ENCODE results near the gene JAM3. TPM values are rescaled to one million over a fixed set of nuclear protein-coding genes. Genes with fewer than 3 reads are reported as not detected.
"Not testable (repeated sequence)": the region's sequence is repeated elsewhere in the genome, so short reads cannot be mapped to it uniquely, and the experiment has no call there.

The JAM3 gene
- total RNA-seq, 1 donor from 2014 or later, result 101 TPM

- DNase-seq, result no peak
- no peak overlapping the region for H3K27ac Mint-ChIP-seq (ENCODE audit: unreplicated experiment)
Measured at GRCh38 chr11:134072844-134073243, 4.0 kb downstream of the JAM3 start.

GRCh38 chr11:134074346-134074745 lies 5.5 kb downstream of the JAM3 start:
- no peak for TF ChIP-seq CTCF (IDR thresholded peaks at IDR 0.05; ENCODE audit: partially characterized antibody, unreplicated experiment)
- H3K36me3 Mint-ChIP-seq (ENCODE audit: unreplicated experiment), result no peaks in the 10 kb centered on the region
- H3K4me1 Mint-ChIP-seq (ENCODE audit: low read depth, unreplicated experiment), result peaks cover 20% of the 10 kb centered on the region
- H3K27me3 Mint-ChIP-seq (ENCODE audit: unreplicated experiment), result peaks cover 1% of the 10 kb centered on the region
- H3K4me3 Mint-ChIP-seq (ENCODE audit: unreplicated experiment), result peak overlapping the region; percentile 61
- H3K9me3 Mint-ChIP-seq (ENCODE audit: unreplicated experiment), result peaks cover 4% of the 10 kb centered on the region
- DNase-seq, result no peak
- H3K27ac Mint-ChIP-seq (ENCODE audit: unreplicated experiment), result no peak overlapping the region

More at GRCh38 chr11:134072844-134073243, 4.0 kb downstream of the JAM3 start:
- H3K27me3 Mint-ChIP-seq (ENCODE audit: unreplicated experiment), result peaks cover 1% of the 10 kb centered on the region
- no peaks in the 10 kb centered on the region for H3K36me3 Mint-ChIP-seq (ENCODE audit: unreplicated experiment)
- peaks cover 4% of the 10 kb centered on the region for H3K9me3 Mint-ChIP-seq (ENCODE audit: unreplicated experiment)
- peaks cover 25% of the 10 kb centered on the region for H3K4me1 Mint-ChIP-seq (ENCODE audit: low read depth, unreplicated experiment)
- peak overlapping the region; percentile 37 for H3K4me3 Mint-ChIP-seq (ENCODE audit: unreplicated experiment)
- no peak for TF ChIP-seq CTCF (IDR thresholded peaks at IDR 0.05; ENCODE audit: partially characterized antibody, unreplicated experiment)

GRCh38 chr11:134074766-134075165 lies 5.9 kb downstream of the JAM3 start:
- Mint-ChIP-seq H3K4me3 (ENCODE audit: unreplicated experiment) (no peak overlapping the region), H3K9me3 (ENCODE audit: unreplicated experiment) (peaks cover 3% of the 10 kb centered on the region)

GRCh38 chr11:134079317-134079716 lies 10.4 kb downstream of the JAM3 start:
- Mint-ChIP-seq H3K27ac (ENCODE audit: unreplicated experiment) (no peak overlapping the region), H3K9me3 (ENCODE audit: unreplicated experiment) (peaks cover 6% of the 10 kb centered on the region), H3K4me3 (ENCODE audit: unreplicated experiment) (no peak overlapping the region), H3K36me3 (ENCODE audit: unreplicated experiment) (peaks cover 25% of the 10 kb centered on the region), H3K27me3 (ENCODE audit: unreplicated experiment) (no peaks in the 10 kb centered on the region), H3K4me1 (ENCODE audit: low read depth, unreplicated experiment) (peaks cover 7% of the 10 kb centered on the region)
- no peak for TF ChIP-seq CTCF (IDR thresholded peaks at IDR 0.05; ENCODE audit: partially characterized antibody, unreplicated experiment)
- DNase-seq, result no peak

More at GRCh38 chr11:134074766-134075165, 5.9 kb downstream of the JAM3 start:
- Mint-ChIP-seq H3K27ac (ENCODE audit: unreplicated experiment) (no peak overlapping the region), H3K27me3 (ENCODE audit: unreplicated experiment) (peaks cover 1% of the 10 kb centered on the region), H3K36me3 (ENCODE audit: unreplicated experiment) (no peaks in the 10 kb centered on the region), H3K4me1 (ENCODE audit: low read depth, unreplicated experiment) (peaks cover 20% of the 10 kb centered on the region)
- no peak for DNase-seq
- no peak for TF ChIP-seq CTCF (IDR thresholded peaks at IDR 0.05; ENCODE audit: partially characterized antibody, unreplicated experiment)

- not testable (repeated sequence) for H3K27ac Mint-ChIP-seq (ENCODE audit: unreplicated experiment); DNase-seq; H3K9me3 Mint-ChIP-seq (ENCODE audit: unreplicated experiment); H3K4me3 Mint-ChIP-seq (ENCODE audit: unreplicated experiment); H3K4me1 Mint-ChIP-seq (ENCODE audit: low read depth, unreplicated experiment); H3K27me3 Mint-ChIP-seq (ENCODE audit: unreplicated experiment)
- H3K36me3 Mint-ChIP-seq (ENCODE audit: unreplicated experiment), result peaks cover 25% of the 10 kb centered on the region
Measured at GRCh38 chr11:134081258-134081657, 12.4 kb downstream of the JAM3 start.

All from glutamatergic neuron (in vitro differentiated cells).